Measurements from ENCODE around the gene BACH2. TPM values are rescaled to one million over a fixed set of nuclear protein-coding genes. Genes with fewer than 3 reads are reported as not detected.
"Not testable (repeated sequence)": the region's sequence is repeated elsewhere in the genome, so short reads cannot be mapped to it uniquely, and the experiment has no call there.

BACH2 gene
- total and polyA plus RNA-seq, 8 donors = 0.19 to 10.8 (median 1.4) TPM; not detected in 1

DNA sequence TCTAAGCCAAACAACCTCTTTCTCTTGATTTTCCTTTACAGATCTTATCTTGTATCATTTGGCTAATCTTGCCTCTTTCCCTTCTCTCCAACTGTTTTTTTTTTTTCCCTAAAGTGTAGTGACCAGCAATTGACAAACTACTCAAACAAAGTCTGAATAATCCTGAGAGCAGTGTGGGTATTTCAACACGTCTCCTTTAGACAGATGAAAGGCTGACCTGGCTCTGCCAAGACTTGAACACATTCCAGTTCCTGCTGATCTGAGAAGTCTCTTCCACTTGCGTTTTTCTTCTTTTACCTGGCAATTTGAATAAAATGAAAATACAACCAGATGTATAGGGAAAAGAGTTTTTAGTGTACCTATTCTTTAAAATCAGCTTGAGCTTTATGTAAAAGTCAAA, 234.0 kb downstream of the BACH2 start:
- whole genome bisulfite sequencing, 5 donors = 28 to 48% (median 37%) methylated on average over 2 of the region's 2 CpGs
- Histone ChIP-seq H3K4me3 (no peak overlapping the region), H3K27ac (no peak overlapping the region), H3K9me3 (no peaks in the 10 kb centered on the region), H3K36me3 (no peaks in the 10 kb centered on the region), H3K27me3 (no peaks in the 10 kb centered on the region), H3K4me1 (no peaks in the 10 kb centered on the region)
- DNase-seq = no peak
- TF ChIP-seq, protein P1, sequence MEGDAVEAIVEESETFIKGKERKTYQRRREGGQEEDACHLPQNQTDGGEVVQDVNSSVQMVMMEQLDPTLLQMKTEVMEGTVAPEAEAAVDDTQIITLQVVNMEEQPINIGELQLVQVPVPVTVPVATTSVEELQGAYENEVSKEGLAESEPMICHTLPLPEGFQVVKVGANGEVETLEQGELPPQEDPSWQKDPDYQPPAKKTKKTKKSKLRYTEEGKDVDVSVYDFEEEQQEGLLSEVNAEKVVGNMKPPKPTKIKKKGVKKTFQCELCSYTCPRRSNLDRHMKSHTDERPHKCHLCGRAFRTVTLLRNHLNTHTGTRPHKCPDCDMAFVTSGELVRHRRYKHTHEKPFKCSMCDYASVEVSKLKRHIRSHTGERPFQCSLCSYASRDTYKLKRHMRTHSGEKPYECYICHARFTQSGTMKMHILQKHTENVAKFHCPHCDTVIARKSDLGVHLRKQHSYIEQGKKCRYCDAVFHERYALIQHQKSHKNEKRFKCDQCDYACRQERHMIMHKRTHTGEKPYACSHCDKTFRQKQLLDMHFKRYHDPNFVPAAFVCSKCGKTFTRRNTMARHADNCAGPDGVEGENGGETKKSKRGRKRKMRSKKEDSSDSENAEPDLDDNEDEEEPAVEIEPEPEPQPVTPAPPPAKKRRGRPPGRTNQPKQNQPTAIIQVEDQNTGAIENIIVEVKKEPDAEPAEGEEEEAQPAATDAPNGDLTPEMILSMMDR (IDR thresholded peaks at IDR 0.05) = no peak
- TF ChIP-seq POLR2AphosphoS5 (IDR thresholded peaks at IDR 0.05) (no peak), EP300 (IDR thresholded peaks at IDR 0.05) (no peak), POLR2A (IDR thresholded peaks at IDR 0.05) (no peak)
- intact Hi-C loops (cut with DNase I; ENCODE audit: low total_unique reads) = no loop called here

DNA sequence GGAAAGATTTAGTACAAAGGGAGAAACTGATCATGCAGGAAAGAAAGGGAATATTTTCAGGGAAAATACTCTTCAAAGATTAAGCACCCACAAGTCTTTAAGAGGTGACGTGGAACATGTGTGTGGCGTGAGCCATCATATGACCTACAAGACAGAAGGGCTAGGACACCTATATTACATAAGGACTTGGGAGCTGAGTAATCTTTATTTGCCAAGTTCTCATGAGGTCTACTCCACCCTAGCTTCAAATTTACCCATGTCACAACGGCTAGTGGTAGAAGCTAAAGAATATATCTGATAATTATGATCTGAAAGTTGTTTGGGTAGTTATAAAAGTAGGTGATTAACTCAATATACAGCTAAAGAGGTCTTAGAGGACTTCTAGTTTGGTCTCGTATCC, 234.6 kb downstream of the BACH2 start:
- intact Hi-C loops (cut with DNase I; ENCODE audit: low total_unique reads) = no loop called here
- Histone ChIP-seq H3K36me3 (no peaks in the 10 kb centered on the region), H3K4me3 (no peak overlapping the region), H3K27me3 (no peaks in the 10 kb centered on the region), H3K9me3 (no peaks in the 10 kb centered on the region), H3K27ac (no peak overlapping the region), H3K4me1 (no peaks in the 10 kb centered on the region)
- TF ChIP-seq POLR2AphosphoS5 (IDR thresholded peaks at IDR 0.05) = no peak
- no peak for TF ChIP-seq EP300 (IDR thresholded peaks at IDR 0.05)
- TF ChIP-seq, protein P1 (IDR thresholded peaks at IDR 0.05) = no peak
- TF ChIP-seq POLR2A (IDR thresholded peaks at IDR 0.05) = no peak
- 56 to 86% (median 72%) methylated on average over 4 of the region's 4 CpGs for WGBS, 5 donors
- no peak for DNase-seq

DNA sequence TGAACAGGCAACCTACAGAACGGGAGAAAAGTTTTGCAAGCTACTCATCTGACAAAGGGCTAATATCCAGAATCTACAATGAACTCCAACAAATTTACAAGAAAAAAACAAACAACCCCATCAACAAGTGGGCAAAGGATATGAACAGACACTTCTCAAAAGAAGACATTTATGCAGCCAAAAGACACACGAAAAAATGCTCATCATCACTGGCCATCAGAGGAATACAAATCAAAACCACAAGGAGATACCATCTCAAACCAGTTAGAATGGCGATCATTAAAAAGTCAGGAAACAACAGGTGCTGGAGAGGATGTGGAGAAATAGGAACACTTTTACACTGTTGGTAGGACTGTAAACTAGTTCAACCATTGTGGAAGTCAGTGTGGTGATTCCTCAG, 237.5 kb downstream of the BACH2 start:
- H3K9me3 ChIP-seq = peaks cover 0 to 10% (median under 1%) of the 10 kb centered on the region in 4 donors
- H3K36me3 ChIP-seq; intact Hi-C loops (cut with DNase I; ENCODE audit: low total_unique reads); H3K27ac ChIP-seq; DNase-seq; H3K27me3 ChIP-seq; H3K4me1 ChIP-seq; H3K4me3 ChIP-seq: not testable (repeated sequence)
- WGBS, 5 donors = 63 to 88% (median 79%) methylated on average over 3 of the region's 3 CpGs

DNA sequence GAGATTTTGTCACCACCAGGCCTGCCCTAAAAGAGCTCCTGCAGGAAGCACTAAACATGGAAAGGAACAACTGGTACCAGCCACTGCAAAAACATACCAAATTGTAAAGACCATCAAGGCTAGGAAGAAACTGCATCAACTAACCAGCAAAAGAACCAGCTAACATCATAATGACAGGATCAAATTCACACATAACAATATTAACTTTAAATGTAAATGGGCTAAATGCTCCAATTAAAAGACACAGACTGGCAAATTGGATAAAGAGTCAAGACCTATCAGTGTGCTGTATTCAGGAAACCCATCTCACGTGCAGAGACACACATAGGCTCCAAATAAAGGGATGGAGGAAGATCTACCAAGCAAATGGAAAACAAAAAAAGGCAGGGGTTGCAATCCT, 240.7 kb downstream of the BACH2 start:
- 71 to 100% (median 93%) methylated on average over 1 of the region's 1 CpG; no CpG with 5 or more reads in 1 of the 5 donors for WGBS, 5 donors
- peaks cover 0 to 19% (median 3%) of the 10 kb centered on the region in 4 donors for H3K9me3 ChIP-seq
- H3K27ac ChIP-seq; H3K36me3 ChIP-seq; DNase-seq; H3K4me3 ChIP-seq; H3K4me1 ChIP-seq; H3K27me3 ChIP-seq; intact Hi-C loops (cut with DNase I; ENCODE audit: low total_unique reads): not testable (repeated sequence)

DNA sequence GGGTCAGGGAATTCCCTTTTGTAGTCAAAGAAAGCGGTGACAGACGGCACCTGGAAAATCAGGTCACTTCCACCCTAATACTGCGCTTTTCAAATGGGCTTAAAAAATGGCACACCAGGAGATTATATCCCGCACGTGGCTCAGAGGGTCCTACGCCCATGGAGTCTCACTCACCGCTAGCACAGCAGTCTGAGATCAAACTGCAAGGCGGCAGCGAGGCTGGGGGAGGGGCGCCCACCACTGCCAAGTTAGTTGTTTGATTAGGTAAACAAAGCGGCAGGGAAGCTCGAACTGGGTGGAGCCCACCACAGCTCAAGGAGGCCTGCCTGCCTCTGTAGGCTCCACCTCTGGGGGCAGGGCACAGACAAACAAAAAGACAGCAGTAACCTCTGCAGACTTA, 242.4 kb downstream of the BACH2 start:
- 88 to 94% (median 92%) methylated on average over 8 to 12 of the region's 12 CpGs for WGBS, 5 donors
- H3K36me3 ChIP-seq; H3K27me3 ChIP-seq; H3K4me3 ChIP-seq; H3K27ac ChIP-seq; DNase-seq; intact Hi-C loops (cut with DNase I; ENCODE audit: low total_unique reads); H3K4me1 ChIP-seq: not testable (repeated sequence)
- peaks cover 0 to 19% (median 3%) of the 10 kb centered on the region in 4 donors for H3K9me3 ChIP-seq

DNA sequence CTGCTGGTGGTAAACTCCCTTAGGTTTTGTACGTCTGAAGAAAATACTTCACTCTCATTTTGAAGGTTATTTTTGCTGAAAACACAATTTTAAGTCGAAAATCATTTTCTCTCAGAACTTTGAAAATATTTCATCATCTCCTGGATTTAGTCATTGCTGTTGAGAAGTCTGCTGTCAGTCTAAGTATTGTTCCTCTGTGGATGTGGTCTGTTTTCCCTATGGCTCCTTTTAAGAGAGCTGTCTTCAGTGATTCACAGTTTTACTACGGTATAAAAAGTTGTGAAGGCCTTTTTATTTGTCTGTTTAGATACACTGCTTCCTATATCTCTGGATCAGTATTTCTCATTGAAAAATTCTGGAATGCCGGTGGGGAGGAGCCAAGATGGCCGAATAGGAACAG, 243.0 kb downstream of the BACH2 start:
- 85 to 91% (median 89%) methylated on average over 5 of the region's 5 CpGs for WGBS, 5 donors
- Histone ChIP-seq H3K9me3 (peaks cover 0 to 19% (median 3%) of the 10 kb centered on the region in 4 donors), H3K4me1 (no peaks in the 10 kb centered on the region), H3K36me3 (no peaks in the 10 kb centered on the region), H3K27ac (no peak overlapping the region), H3K27me3 (no peaks in the 10 kb centered on the region), H3K4me3 (no peak overlapping the region)
- DNase-seq = no peak
- TF ChIP-seq POLR2AphosphoS5 (IDR thresholded peaks at IDR 0.05) (no peak), EP300 (IDR thresholded peaks at IDR 0.05) (no peak), POLR2A (IDR thresholded peaks at IDR 0.05) (no peak)
- TF ChIP-seq, protein P1 (IDR thresholded peaks at IDR 0.05) = no peak
- intact Hi-C loops (cut with DNase I; ENCODE audit: low total_unique reads) = no loop called here

Measured in stomach (tissue), 9 donors.